MM.1S (cell line): ENCODE data around the gene BPTF.
"Not testable (repeated sequence)": the region's sequence is repeated elsewhere in the genome, so short reads cannot be mapped to it uniquely, and the experiment has no call there.

Experiments
- DNase-seq: peaks from one replicate; pipeline ENCODE4 v3.0.0-alpha.2; 2015
- H2AFZ ChIP-seq: fragments of 300-600 bp; sonication (generic); 2 replicates; pipeline ENCODE4 v1.6.0; 2016; ENCODE audit warnings: antibody characterized with exemption, low read length
- H3F3A ChIP-seq: fragments of 300-600 bp; sonication (generic); 2 replicates; pipeline ENCODE4 v1.6.1; 2016; ENCODE audit warnings: mild to moderate bottlenecking, antibody characterized with exemption, low read length, moderate library complexity, mixed read lengths; ENCODE audit not compliant: insufficient read depth
- H3K27ac ChIP-seq: fragments of 300-600 bp; sonication (generic); 2 replicates; pipeline ENCODE4 v1.5.1; 2016; ENCODE audit warnings: mild to moderate bottlenecking, low read length
- H3K27me3 ChIP-seq: fragments of 300-600 bp; sonication (generic); replicated peaks from 2 replicates; pipeline ENCODE4 v1.6.0; 2016; ENCODE audit warnings: low read length; ENCODE audit not compliant: insufficient read depth
- H3K36me3 ChIP-seq: fragments of 300-600 bp; sonication (generic); replicated peaks from 2 replicates; pipeline ENCODE4 v1.6.1; 2016; ENCODE audit warnings: mild to moderate bottlenecking, low read length, mixed read lengths; ENCODE audit not compliant: insufficient read depth
- H3K4me1 ChIP-seq: fragments of 300-600 bp; sonication (generic); 2 replicates; pipeline ENCODE4 v1.6.1; 2016; ENCODE audit warnings: low read length, mixed read lengths
- H3K4me2 ChIP-seq: fragments of 300-600 bp; sonication (generic); 2 replicates; pipeline ENCODE4 v1.6.0; 2016; ENCODE audit warnings: low read depth, low read length
- H3K4me3 ChIP-seq: fragments of 300-600 bp; sonication (generic); 2 replicates; pipeline ENCODE4 v1.5.1; 2016; ENCODE audit warnings: low read length, mixed read lengths
- H3K79me2 ChIP-seq: fragments of 300-600 bp; sonication (generic); 2 replicates; pipeline ENCODE4 v1.6.1; 2016; ENCODE audit warnings: mixed run types, low read length, mixed read lengths
- H3K9ac ChIP-seq: fragments of 300-600 bp; sonication (generic); 2 replicates; pipeline ENCODE4 v1.6.1; 2016; ENCODE audit warnings: low read length, mixed read lengths
- H3K9me2 ChIP-seq: fragments of 300-600 bp; sonication (generic); replicated peaks from 2 replicates; pipeline ENCODE4 v1.6.1; 2016; ENCODE audit warnings: mild to moderate bottlenecking, low read length, mixed read lengths; ENCODE audit not compliant: insufficient read depth
- H3K9me3 ChIP-seq: fragments of 300-600 bp; sonication (generic); replicated peaks from 2 replicates; pipeline ENCODE4 v1.6.1; 2016; ENCODE audit warnings: mild to moderate bottlenecking, low read length, mixed read lengths; ENCODE audit not compliant: insufficient read depth
- H4K20me1 ChIP-seq: fragments of 300-600 bp; sonication (generic); 2 replicates; pipeline ENCODE4 v1.6.1; 2016; ENCODE audit warnings: mild to moderate bottlenecking, low read length, moderate library complexity, mixed read lengths; ENCODE audit not compliant: insufficient read depth
- EZH2 ChIP-seq: fragments of 300-600 bp; sonication (generic); optimal IDR thresholded peaks from 2 replicates; pipeline ENCODE3; 2017; ENCODE audit warnings: low read depth, mild to moderate bottlenecking, antibody characterized with exemption, low read length, mixed read lengths
- EZH2phosphoT487 ChIP-seq: fragments of 300-600 bp; sonication (generic); IDR thresholded peaks from 2 replicates; pipeline ENCODE4 v1.6.1; 2018; ENCODE audit warnings: antibody characterized with exemption, low read length
- TF ChIP-seq, protein P1 (sequence below): fragments of 300-600 bp; sonication (generic); IDR thresholded peaks from 2 replicates; pipeline ENCODE4 v1.5.1; 2016; ENCODE audit warnings: antibody characterized with exemption, low read length, mixed read lengths

Gene BPTF

DNA sequence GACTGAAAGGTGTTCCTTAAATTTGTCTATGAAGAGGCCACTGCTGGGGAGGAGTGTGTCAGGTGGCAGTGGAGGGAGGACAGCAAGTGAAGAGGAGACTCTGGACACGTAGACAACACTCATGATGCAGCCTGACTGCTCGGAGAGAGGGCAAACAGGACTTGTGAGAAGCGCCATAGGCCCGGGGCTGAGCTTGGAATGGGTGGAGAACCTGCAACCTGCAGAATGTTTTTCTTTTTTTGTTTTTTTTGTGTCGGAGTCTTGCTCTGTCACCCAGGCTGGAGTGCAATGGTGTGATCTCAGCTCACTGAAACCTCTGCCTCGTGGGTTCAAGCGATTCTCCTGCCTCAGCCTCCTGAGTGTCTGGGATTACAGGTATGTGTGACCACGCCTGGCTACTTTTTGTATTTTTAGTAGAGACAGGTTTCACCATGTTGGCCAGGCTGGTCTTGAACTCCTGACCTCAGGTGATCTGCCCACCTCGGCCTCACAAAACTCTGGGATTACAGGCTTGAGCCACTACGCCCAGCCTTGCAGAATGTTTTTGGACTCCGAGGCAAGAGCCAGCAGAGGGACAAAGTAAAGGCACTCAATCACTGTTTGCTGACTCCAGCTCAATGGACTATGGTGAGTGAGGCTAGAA lies 189.9 kb downstream of the BPTF start:
- Histone ChIP-seq H3K9ac (no peak overlapping the region), H3K27ac (no peak overlapping the region), H3K4me3 (no peak overlapping the region), H3K36me3 (no peaks in the 10 kb centered on the region), H3K9me2 (no peaks in the 10 kb centered on the region), H3K79me2 (no peaks in the 10 kb centered on the region), H2AFZ (no peak overlapping the region), H3K9me3 (no peaks in the 10 kb centered on the region), H4K20me1 (no peaks in the 10 kb centered on the region), H3K4me2 (no peak overlapping the region), H3F3A (peaks cover 9% of the 10 kb centered on the region), H3K27me3 (no peaks in the 10 kb centered on the region), H3K4me1 (no peaks in the 10 kb centered on the region)
- DNase-seq = no peak
- TF ChIP-seq EZH2phosphoT487 (no peak), EZH2 (no peak)
- TF ChIP-seq, protein P1, sequence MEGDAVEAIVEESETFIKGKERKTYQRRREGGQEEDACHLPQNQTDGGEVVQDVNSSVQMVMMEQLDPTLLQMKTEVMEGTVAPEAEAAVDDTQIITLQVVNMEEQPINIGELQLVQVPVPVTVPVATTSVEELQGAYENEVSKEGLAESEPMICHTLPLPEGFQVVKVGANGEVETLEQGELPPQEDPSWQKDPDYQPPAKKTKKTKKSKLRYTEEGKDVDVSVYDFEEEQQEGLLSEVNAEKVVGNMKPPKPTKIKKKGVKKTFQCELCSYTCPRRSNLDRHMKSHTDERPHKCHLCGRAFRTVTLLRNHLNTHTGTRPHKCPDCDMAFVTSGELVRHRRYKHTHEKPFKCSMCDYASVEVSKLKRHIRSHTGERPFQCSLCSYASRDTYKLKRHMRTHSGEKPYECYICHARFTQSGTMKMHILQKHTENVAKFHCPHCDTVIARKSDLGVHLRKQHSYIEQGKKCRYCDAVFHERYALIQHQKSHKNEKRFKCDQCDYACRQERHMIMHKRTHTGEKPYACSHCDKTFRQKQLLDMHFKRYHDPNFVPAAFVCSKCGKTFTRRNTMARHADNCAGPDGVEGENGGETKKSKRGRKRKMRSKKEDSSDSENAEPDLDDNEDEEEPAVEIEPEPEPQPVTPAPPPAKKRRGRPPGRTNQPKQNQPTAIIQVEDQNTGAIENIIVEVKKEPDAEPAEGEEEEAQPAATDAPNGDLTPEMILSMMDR = no peak

DNA sequence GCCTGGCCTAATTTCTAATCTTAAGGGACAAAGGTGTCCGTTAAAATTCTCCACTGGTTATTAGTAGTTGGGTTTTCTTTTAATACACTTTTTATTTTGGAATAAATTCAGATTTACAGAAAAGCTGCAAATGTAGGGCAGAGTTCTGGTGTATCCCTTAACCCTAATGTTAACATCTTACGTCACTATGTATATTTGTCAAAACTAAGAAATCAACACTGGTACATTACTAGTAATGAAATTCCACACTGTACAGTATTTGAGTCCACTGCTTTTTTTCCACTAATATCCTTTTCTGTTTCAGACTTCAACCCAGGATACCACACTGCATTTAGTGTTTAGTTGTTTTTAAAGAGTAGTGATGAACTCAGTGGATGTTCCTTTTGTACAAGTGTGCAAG lies 191.5 kb downstream of the BPTF start:
- Histone ChIP-seq H4K20me1 (no peaks in the 10 kb centered on the region), H3K9me2 (no peaks in the 10 kb centered on the region), H3K4me2 (no peak overlapping the region), H3K4me3 (no peak overlapping the region), H3K27ac (no peak overlapping the region), H3F3A (peaks cover 14% of the 10 kb centered on the region), H3K4me1 (peaks cover 5% of the 10 kb centered on the region), H3K36me3 (no peaks in the 10 kb centered on the region), H2AFZ (no peak overlapping the region), H3K27me3 (no peaks in the 10 kb centered on the region), H3K9me3 (no peaks in the 10 kb centered on the region), H3K9ac (no peak overlapping the region), H3K79me2 (no peaks in the 10 kb centered on the region)
- DNase-seq = no peak
- TF ChIP-seq, protein P1 = no peak
- TF ChIP-seq EZH2phosphoT487 (no peak), EZH2 (no peak)

DNA sequence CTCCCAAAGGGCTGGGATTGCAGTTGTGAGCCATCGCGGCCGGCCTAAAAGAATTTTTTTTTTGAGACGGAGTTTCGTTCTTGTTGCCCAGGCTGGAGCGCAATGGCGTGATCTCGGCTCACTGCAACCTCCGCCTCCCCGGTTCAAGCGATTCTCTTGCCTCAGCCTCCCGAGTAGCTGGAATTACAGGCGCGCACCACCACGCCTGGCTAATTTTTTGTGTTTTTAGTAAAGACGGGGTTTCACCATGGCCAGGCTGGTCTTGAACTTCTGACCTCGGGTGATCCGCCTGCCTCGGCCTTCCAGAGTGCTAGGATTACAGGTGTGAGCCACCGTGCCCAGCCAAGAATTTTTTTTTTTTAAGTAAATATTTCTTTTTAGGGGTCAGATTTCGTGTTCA lies 193.2 kb downstream of the BPTF start:
- not testable (repeated sequence) for H3K36me3 ChIP-seq, DNase-seq, H2AFZ ChIP-seq

DNA sequence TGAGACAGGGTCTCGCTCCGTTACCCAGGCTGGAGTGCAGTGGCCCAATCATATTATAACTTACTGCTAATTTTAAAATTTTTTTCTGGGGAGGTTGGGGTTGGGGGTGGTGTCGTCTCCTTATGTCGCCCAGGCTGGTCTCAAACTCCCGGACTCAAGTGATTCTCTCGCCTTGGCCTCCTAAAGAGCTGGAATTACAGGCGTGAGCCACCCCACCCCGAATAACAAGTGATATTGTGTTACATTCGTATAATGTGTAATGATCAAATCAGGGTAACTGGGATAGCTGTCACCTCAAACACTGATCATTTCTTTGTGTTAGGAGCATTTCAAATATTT lies 194.0 kb downstream of the BPTF start:
- no peak overlapping the region for H2AFZ ChIP-seq
- no peaks in the 10 kb centered on the region for H3K36me3 ChIP-seq
- peaks cover 14% of the 10 kb centered on the region for H3F3A ChIP-seq
- H3K9me2 ChIP-seq = no peaks in the 10 kb centered on the region
- H3K27ac ChIP-seq = peak overlapping the region; percentile 2; the same call in 1 of the 2 replicates
- H3K27me3 ChIP-seq = no peaks in the 10 kb centered on the region
- H3K4me1 ChIP-seq = peaks cover 5% of the 10 kb centered on the region
- TF ChIP-seq EZH2 (no peak), EZH2phosphoT487 (no peak)
- TF ChIP-seq, protein P1 = no peak
- no peak overlapping the region for H3K9ac ChIP-seq
- no peaks in the 10 kb centered on the region for H4K20me1 ChIP-seq
- H3K4me2 ChIP-seq = peak overlapping the region; percentile 40; the same call in 1 of the 2 replicates
- no peaks in the 10 kb centered on the region for H3K9me3 ChIP-seq
- peak overlapping the region; percentile 19 for H3K4me3 ChIP-seq
- no peaks in the 10 kb centered on the region for H3K79me2 ChIP-seq
- no peak for DNase-seq

More for the DNA sequence above, 193.2 kb downstream of the BPTF start:
- H3K9ac ChIP-seq, H3K9me3 ChIP-seq, H3K4me3 ChIP-seq, H3K9me2 ChIP-seq, H3K4me1 ChIP-seq, H3K27ac ChIP-seq, H3K79me2 ChIP-seq, H4K20me1 ChIP-seq, H3K4me2 ChIP-seq, H3K27me3 ChIP-seq: not testable (repeated sequence)
- H3F3A ChIP-seq = peaks cover 14% of the 10 kb centered on the region
